Glutamatergic neuron (in vitro differentiated cells): ENCODE data around the gene FCRLA. TPM values are rescaled to one million over a fixed set of nuclear protein-coding genes. Genes with fewer than 3 reads are reported as not detected.

Source experiments
- DNase-seq: peaks from one replicate; pipeline ENCODE4 v3.0.0; 2022
- H3K27ac Mint-ChIP-seq: one replicate; pipeline ENCODE4 v1.8.0; 2020; ENCODE audit warnings: mild to moderate bottlenecking, mixed read lengths, inconsistent platforms; ENCODE audit not compliant: unreplicated experiment
- H3K27me3 Mint-ChIP-seq: one replicate; pipeline ENCODE4 v1.8.0; 2020; ENCODE audit warnings: mild to moderate bottlenecking, moderate library complexity, mixed read lengths, inconsistent platforms; ENCODE audit not compliant: unreplicated experiment
- H3K36me3 Mint-ChIP-seq: one replicate; pipeline ENCODE4 v1.8.0; 2020; ENCODE audit warnings: mild to moderate bottlenecking, mixed read lengths, inconsistent platforms; ENCODE audit not compliant: unreplicated experiment
- H3K4me1 Mint-ChIP-seq: one replicate; pipeline ENCODE4 v1.8.0; 2020; ENCODE audit warnings: mild to moderate bottlenecking, low read depth, mixed read lengths, inconsistent platforms; ENCODE audit not compliant: unreplicated experiment
- H3K4me3 Mint-ChIP-seq: one replicate; pipeline ENCODE4 v1.8.0; 2020; ENCODE audit warnings: mild to moderate bottlenecking, mixed read lengths, inconsistent platforms; ENCODE audit not compliant: unreplicated experiment
- H3K9me3 Mint-ChIP-seq: one replicate; pipeline ENCODE4 v1.8.0; 2020; ENCODE audit warnings: mild to moderate bottlenecking, moderate library complexity, mixed read lengths, inconsistent platforms; ENCODE audit not compliant: unreplicated experiment
- total RNA-seq: library from RNA; stranded (reverse); fragmentation: NEBNext Ultra II Directional; extraction: Animal tissue kit (Norgen Biotek cat#: 25700); gene quantifications from one replicate; pipeline ENCODE4 v1.2.1, GENCODE V29; 2021; ENCODE audit not compliant: unreplicated experiment
- TF ChIP-seq, protein P1 (sequence below): fragments of 200-600 bp; sonication (generic); IDR thresholded peaks from one replicate; pipeline ENCODE4 v1.5.0; 2021; ENCODE audit not compliant: partially characterized antibody, unreplicated experiment

The FCRLA gene
- total RNA-seq, 1 donor from 2014 or later, result 0.39 TPM

GRCh38 chr1:161739865-161740566 is 33.0 kb downstream of the FCRLA start:
- Mint-ChIP-seq H3K4me1 (no peaks in the 10 kb centered on the region), H3K27ac (no peak overlapping the region), H3K27me3 (peaks cover 5% of the 10 kb centered on the region), H3K36me3 (no peaks in the 10 kb centered on the region), H3K4me3 (no peak overlapping the region), H3K9me3 (peaks cover 3% of the 10 kb centered on the region)
- DNase-seq, result no peak
- TF ChIP-seq, protein P1, sequence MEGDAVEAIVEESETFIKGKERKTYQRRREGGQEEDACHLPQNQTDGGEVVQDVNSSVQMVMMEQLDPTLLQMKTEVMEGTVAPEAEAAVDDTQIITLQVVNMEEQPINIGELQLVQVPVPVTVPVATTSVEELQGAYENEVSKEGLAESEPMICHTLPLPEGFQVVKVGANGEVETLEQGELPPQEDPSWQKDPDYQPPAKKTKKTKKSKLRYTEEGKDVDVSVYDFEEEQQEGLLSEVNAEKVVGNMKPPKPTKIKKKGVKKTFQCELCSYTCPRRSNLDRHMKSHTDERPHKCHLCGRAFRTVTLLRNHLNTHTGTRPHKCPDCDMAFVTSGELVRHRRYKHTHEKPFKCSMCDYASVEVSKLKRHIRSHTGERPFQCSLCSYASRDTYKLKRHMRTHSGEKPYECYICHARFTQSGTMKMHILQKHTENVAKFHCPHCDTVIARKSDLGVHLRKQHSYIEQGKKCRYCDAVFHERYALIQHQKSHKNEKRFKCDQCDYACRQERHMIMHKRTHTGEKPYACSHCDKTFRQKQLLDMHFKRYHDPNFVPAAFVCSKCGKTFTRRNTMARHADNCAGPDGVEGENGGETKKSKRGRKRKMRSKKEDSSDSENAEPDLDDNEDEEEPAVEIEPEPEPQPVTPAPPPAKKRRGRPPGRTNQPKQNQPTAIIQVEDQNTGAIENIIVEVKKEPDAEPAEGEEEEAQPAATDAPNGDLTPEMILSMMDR, result no peak

DNA sequence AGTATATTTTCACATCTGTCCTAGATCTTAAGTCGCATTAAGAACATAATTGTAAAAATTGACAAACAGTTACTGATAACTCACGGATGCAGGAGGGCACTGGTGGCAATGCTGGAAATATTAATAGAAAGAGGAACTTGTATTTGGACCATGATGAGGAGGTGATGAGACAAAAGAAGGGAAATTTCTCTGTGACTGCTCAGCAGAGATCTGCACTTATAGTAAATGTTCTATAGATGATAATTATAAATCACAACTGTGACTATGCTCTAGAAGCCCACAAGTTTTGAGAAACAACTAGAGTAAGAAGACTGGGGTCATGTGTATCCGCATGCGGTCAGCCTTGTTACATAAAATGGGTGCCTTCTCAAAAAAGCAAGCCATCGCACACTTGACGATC is 33.9 kb downstream of the FCRLA start:
- no peak overlapping the region for H3K4me3 Mint-ChIP-seq
- TF ChIP-seq, protein P1, result no peak
- peaks cover 5% of the 10 kb centered on the region for H3K27me3 Mint-ChIP-seq
- peaks cover 3% of the 10 kb centered on the region for H3K9me3 Mint-ChIP-seq
- DNase-seq, result no peak
- H3K4me1 Mint-ChIP-seq, result no peaks in the 10 kb centered on the region
- no peaks in the 10 kb centered on the region for H3K36me3 Mint-ChIP-seq
- no peak overlapping the region for H3K27ac Mint-ChIP-seq

DNA sequence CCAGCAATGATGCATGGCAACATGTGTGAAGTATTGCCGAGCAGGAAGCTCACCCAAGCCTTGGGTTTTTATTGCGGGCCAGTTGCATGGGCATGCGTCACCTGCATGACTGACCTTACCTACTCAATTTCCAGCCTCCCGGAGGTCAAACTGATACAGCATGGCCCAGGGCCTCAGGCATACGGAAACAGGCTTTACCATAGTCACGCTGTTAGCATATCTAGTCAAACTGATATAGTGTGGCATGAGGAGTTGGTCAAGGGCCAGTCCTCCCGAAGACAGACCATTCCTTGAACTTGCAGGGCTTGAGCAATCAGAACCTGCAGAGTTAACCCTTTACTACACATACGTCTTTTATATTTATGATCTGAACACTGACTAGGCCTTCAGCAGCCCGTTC is 36.2 kb downstream of the FCRLA start:
- TF ChIP-seq, protein P1, result no peak
- H3K9me3 Mint-ChIP-seq, result peaks cover 6% of the 10 kb centered on the region
- peaks cover 5% of the 10 kb centered on the region for H3K27me3 Mint-ChIP-seq
- no peak overlapping the region for H3K4me3 Mint-ChIP-seq
- no peaks in the 10 kb centered on the region for H3K4me1 Mint-ChIP-seq
- no peaks in the 10 kb centered on the region for H3K36me3 Mint-ChIP-seq
- no peak for DNase-seq
- no peak overlapping the region for H3K27ac Mint-ChIP-seq

DNA sequence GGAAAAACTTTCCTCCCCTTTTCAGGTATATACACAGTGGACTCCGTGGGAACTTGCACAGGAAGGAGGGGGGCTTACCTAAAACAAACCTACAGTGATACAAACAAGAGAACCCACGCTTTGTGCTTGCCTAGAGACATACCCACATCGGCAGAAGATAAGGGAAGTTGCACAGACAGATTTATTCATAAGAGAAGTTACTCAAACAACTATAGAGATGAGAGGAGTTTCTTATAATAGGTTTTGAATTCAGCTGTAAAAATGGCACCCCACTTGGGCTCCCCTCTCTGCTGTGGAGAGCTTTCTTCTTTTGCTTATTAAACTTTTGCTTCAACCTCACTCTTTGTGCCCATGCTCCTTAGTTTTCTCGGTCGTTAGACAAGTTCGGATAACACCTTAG is 40.8 kb downstream of the FCRLA start:
- TF ChIP-seq, protein P1, result no peak
- Mint-ChIP-seq H3K36me3 (no peaks in the 10 kb centered on the region), H3K9me3 (peaks cover 8% of the 10 kb centered on the region), H3K27me3 (peaks cover 4% of the 10 kb centered on the region), H3K4me1 (peaks cover 5% of the 10 kb centered on the region), H3K4me3 (no peak overlapping the region), H3K27ac (no peak overlapping the region)
- no peak for DNase-seq
